Measurements from ENCODE around the gene ELL3.
"Not testable (repeated sequence)": the region's sequence is repeated elsewhere in the genome, so short reads cannot be mapped to it uniquely, and the experiment has no call there.

- TF ChIP-seq, protein P1, sequence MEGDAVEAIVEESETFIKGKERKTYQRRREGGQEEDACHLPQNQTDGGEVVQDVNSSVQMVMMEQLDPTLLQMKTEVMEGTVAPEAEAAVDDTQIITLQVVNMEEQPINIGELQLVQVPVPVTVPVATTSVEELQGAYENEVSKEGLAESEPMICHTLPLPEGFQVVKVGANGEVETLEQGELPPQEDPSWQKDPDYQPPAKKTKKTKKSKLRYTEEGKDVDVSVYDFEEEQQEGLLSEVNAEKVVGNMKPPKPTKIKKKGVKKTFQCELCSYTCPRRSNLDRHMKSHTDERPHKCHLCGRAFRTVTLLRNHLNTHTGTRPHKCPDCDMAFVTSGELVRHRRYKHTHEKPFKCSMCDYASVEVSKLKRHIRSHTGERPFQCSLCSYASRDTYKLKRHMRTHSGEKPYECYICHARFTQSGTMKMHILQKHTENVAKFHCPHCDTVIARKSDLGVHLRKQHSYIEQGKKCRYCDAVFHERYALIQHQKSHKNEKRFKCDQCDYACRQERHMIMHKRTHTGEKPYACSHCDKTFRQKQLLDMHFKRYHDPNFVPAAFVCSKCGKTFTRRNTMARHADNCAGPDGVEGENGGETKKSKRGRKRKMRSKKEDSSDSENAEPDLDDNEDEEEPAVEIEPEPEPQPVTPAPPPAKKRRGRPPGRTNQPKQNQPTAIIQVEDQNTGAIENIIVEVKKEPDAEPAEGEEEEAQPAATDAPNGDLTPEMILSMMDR (IDR thresholded peaks at IDR 0.05): not testable (repeated sequence)
- not testable (repeated sequence) for TF ChIP-seq POLR2A (IDR thresholded peaks at IDR 0.05)
Measured at GRCh38 chr15:43746903-43747309, 29.9 kb downstream of the ELL3 start.
